ENCODE measurements around the gene ESPN.
"Not testable (repeated sequence)": the region's sequence is repeated elsewhere in the genome, so short reads cannot be mapped to it uniquely, and the experiment has no call there.

ESPN gene

DNA sequence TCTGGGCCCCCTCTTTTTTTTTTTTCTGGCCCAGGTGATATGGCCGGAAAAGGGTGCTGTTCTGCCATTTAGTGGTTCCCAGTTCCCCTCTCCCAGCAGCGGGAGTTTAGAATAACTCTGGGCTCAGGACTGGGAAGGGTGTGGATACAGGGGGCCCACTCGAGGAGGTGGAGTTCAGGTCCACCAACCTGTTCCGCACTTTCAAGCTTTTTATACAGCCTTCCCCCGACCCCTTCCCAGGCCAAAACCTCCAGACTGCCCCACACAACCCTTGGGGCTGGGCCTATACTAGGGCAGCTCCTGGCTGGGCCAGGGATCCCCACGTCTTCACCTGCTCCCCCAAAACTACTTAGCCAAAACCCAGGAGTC is 66.5 kb downstream of the ESPN start:
- no peak for DNase-seq
- peak overlapping the region; percentile 48 to 53 for H3K4me3 ChIP-seq
- peaks cover 0 to 23% of the 10 kb centered on the region in 2 donors for H3K27me3 ChIP-seq
- H3K4me1 ChIP-seq, result peaks cover 3 to 36% (median 20%) of the 10 kb centered on the region in 4 donors
- intact Hi-C loops (cut with DNase I; ENCODE audit: low total_unique reads), result no loop called here
- peak overlapping the region in 1 of 2 donors; percentile 32 for H3K27ac ChIP-seq
- TF ChIP-seq, protein P1, sequence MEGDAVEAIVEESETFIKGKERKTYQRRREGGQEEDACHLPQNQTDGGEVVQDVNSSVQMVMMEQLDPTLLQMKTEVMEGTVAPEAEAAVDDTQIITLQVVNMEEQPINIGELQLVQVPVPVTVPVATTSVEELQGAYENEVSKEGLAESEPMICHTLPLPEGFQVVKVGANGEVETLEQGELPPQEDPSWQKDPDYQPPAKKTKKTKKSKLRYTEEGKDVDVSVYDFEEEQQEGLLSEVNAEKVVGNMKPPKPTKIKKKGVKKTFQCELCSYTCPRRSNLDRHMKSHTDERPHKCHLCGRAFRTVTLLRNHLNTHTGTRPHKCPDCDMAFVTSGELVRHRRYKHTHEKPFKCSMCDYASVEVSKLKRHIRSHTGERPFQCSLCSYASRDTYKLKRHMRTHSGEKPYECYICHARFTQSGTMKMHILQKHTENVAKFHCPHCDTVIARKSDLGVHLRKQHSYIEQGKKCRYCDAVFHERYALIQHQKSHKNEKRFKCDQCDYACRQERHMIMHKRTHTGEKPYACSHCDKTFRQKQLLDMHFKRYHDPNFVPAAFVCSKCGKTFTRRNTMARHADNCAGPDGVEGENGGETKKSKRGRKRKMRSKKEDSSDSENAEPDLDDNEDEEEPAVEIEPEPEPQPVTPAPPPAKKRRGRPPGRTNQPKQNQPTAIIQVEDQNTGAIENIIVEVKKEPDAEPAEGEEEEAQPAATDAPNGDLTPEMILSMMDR (IDR thresholded peaks at IDR 0.05), result no peak
- H3K9me3 ChIP-seq, result no peaks in the 10 kb centered on the region
- no peaks in the 10 kb centered on the region for H3K36me3 ChIP-seq

DNA sequence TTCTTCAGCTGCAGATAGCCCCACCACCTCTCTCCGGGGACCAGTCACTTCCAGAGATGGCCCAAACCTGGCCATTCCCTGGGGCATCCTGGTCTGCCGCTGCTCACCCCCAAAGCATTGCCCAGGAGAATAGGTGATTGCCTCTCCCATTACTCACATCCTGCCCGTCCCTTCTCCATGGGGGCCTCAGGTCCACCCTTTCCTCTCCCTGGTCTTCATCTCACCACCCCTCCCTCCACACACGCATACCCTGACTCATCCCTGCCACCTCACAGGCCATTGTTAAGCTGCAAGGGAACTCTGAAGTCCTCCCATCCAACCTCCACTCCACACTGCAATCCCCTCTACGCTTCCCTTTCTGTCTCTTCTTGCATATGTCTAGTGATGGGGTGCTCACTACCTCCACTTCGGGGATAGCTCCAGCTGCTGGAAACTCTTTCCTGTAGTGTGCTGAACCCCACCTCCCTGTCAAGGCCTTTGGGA is 66.9 kb downstream of the ESPN start, which contains the start of gene PLEKHG5:
Gene PLEKHG5 (minus strand): TSS at position 188 of the 483 bp plus-strand sequence. CDS start 14,096 bp downstream, outside the sequence.
- TF ChIP-seq, protein P1 (IDR thresholded peaks at IDR 0.05), result no peak
- Histone ChIP-seq H3K4me1 (peaks cover 0 to 37% (median 21%) of the 10 kb centered on the region in 4 donors), H3K27me3 (peaks cover 0 to 20% of the 10 kb centered on the region in 2 donors), H3K4me3 (peak within 1 kb of the TSS; percentile 48 to 53), H3K27ac (peak within 1 kb of the TSS in 1 of 2 donors; percentile 32), H3K36me3 (no peaks in the 10 kb centered on the region), H3K9me3 (no peaks in the 10 kb centered on the region)
- DNase-seq, result no peak
- intact Hi-C loops (cut with DNase I; ENCODE audit: low total_unique reads), result no loop called here

DNA sequence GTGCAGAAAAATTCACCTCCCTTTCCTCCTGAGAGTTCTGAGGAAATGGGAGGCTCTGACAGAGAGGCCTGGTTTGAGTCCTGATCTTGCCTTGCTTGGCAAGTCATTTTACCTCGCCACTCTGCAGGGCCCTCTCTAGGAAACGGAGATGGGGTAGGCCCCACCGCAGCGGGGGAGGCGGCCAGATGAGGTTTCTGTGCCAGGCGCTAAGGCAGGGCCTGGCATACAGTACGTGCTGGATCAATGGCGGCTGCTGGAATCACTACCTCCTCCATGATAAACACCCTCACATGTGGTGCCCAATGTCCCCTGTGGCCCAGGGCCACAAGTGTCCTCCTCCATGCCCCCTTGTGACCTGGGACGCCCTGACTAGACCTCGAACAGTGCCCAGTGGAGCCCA is 67.4 kb downstream of the ESPN start:
- Histone ChIP-seq H3K4me1 (peaks cover 0 to 41% (median 23%) of the 10 kb centered on the region in 4 donors), H3K27me3 (peaks cover 0 to 20% of the 10 kb centered on the region in 2 donors), H3K27ac (no peak overlapping the region), H3K9me3 (no peaks in the 10 kb centered on the region), H3K4me3 (no peak overlapping the region), H3K36me3 (no peaks in the 10 kb centered on the region)
- intact Hi-C loops (cut with DNase I; ENCODE audit: low total_unique reads), result no loop called here
- TF ChIP-seq, protein P1 (IDR thresholded peaks at IDR 0.05), result no peak
- no peak for DNase-seq

DNA sequence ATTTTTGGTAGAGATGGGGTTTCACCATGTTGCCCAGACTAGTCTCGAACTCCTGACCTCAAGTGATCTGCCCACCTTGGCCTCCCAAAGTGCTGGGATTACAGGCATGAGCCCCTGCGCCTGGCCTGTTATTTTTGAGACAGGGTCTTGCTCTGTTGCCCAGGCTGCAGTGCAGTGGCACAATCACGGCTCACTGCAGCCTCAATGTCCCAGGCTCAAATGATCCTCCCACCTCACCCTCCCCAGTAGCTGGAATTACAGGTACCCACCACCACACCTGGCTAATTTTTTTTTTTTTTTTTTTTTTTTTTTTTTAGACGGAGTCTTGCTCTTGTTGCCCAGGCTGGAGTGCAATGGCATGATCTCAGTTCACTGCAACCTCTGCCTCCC is 69.3 kb downstream of the ESPN start:
- DNase-seq; intact Hi-C loops (cut with DNase I; ENCODE audit: low total_unique reads); H3K36me3 ChIP-seq; H3K4me3 ChIP-seq; H3K9me3 ChIP-seq; H3K27ac ChIP-seq: not testable (repeated sequence)
- H3K27me3 ChIP-seq, result peaks cover 0 to 19% of the 10 kb centered on the region in 2 donors
- H3K4me1 ChIP-seq, result peaks cover 0 to 56% (median 37%) of the 10 kb centered on the region in 4 donors

DNA sequence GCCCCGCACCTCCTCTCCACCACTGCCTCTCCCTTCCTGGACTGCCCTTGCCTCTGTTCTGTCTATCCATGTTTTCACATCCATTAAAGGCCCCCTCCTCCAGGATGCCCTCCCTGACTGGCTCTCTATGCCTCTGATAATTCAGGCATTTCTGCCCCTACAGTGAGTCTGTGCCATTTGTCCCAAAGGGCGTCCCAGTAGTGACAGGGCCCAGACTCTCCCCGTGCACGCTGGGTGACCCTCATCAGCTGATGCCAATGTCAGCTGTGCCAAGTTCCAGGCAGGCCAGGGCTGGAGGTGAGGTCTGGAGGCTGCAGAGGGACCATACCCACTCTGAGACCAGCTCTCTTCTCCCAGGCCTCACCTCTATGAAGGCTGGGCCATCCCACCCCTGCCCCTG is 70.1 kb downstream of the ESPN start:
- DNase-seq, result no peak
- H3K4me1 ChIP-seq, result peaks cover 0 to 54% (median 41%) of the 10 kb centered on the region in 4 donors
- no peak overlapping the region for H3K4me3 ChIP-seq

DNA sequence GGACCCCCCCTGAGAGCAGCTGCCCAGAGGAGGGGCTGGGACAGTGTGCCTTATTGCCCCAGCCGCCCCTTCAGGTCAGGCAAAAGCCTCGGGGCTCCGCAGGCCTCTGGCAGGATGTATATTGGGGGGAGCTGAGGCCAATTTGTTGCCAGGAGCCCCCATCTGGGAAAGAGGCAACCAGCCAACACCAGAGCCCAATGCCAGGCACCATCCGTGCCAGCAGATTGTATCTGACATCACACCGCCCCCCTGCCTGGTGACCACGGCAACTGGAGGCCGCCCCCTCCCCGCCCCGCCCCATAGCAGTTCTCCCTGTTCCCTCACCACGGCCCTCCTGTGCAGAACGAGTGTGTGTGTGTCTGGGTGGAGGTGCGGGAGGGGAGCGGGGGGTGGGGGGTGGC is 70.5 kb downstream of the ESPN start:
- peaks cover 0 to 53% (median 39%) of the 10 kb centered on the region in 4 donors for H3K4me1 ChIP-seq
- H3K27ac ChIP-seq, result no peak overlapping the region
- intact Hi-C loops (cut with DNase I; ENCODE audit: low total_unique reads), result no loop called here
- H3K4me3 ChIP-seq, result no peak overlapping the region
- H3K27me3 ChIP-seq, result peaks cover 0 to 7% of the 10 kb centered on the region in 2 donors
- no peaks in the 10 kb centered on the region for H3K36me3 ChIP-seq
- no peak for DNase-seq
- TF ChIP-seq, protein P1 (IDR thresholded peaks at IDR 0.05), result no peak
- no peaks in the 10 kb centered on the region for H3K9me3 ChIP-seq

More for the DNA sequence above, 70.1 kb downstream of the ESPN start:
- Histone ChIP-seq H3K36me3 (no peaks in the 10 kb centered on the region), H3K9me3 (no peaks in the 10 kb centered on the region), H3K27ac (no peak overlapping the region), H3K27me3 (peaks cover 0 to 11% of the 10 kb centered on the region in 2 donors)
- TF ChIP-seq, protein P1 (IDR thresholded peaks at IDR 0.05), result no peak
- intact Hi-C loops (cut with DNase I; ENCODE audit: low total_unique reads), result no loop called here
